Left lung (tissue), 10 donors: ENCODE measurements around the gene MGRN1. TPM values are rescaled to one million over a fixed set of nuclear protein-coding genes. Genes with fewer than 3 reads are reported as not detected.

Experiments
- ATAC-seq: fragments of 200-7000 bp; cut with Tn5 transposase; one replicate; pipeline ENCODE4 v1.9.1; 2020; ENCODE audit warnings: moderate library complexity
- DNase-seq, 4 donors: peaks; one replicate each; pipeline ENCODE4 v3.0.0-alpha.2; 2013 to 2020
- H3K27ac ChIP-seq, 2 donors: fragments of 200-600 bp; sonication (generic) in 1 of 2; one replicate each; pipeline versions ENCODE4 v1.5.0 to v1.8.0; 2020 to 2021
- H3K27me3 ChIP-seq, 2 donors: fragments of 200-600 bp; sonication (generic) in 1 of 2; one replicate each; pipeline versions ENCODE4 v1.5.0 to v1.8.0; 2020 to 2021
- H3K36me3 ChIP-seq, 2 donors: fragments of 200-600 bp; sonication (generic) in 1 of 2; one replicate each; pipeline versions ENCODE4 v1.5.0 to v1.8.0; 2020 to 2021
- H3K4me1 ChIP-seq, 2 donors: fragments of 200-600 bp; one replicate each; pipeline ENCODE4 v1.8.0; 2021
- H3K4me3 ChIP-seq, 2 donors: fragments of 200-600 bp; sonication (generic) in 1 of 2; one replicate each; pipeline versions ENCODE4 v1.5.0 to v1.8.0; 2020 to 2021; ENCODE audit warnings: mild to moderate bottlenecking in 1 of 2
- H3K9me3 ChIP-seq, 2 donors: fragments of 200-600 bp; sonication (generic) in 1 of 2; one replicate each; pipeline versions ENCODE4 v1.5.0 to v1.8.0; 2020 to 2021
- intact Hi-C, 2 donors: fragments of 100-400 bp; cut with DNase I; formaldehyde crosslinking; loops; one replicate each; pipeline versions ENCODE4 v1.11.2 to v1.14.2; 2022
- polyA plus RNA-seq, 6 donors: library from polyadenylated mRNA; unstranded; fragments of 120-200 nt; gene quantifications; one replicate each; pipeline ENCODE4 v1.2.1, GENCODE V29; 2013; ENCODE audit not compliant: insufficient read length in 6 of 6
- total RNA-seq, 2 donors: library from RNA; stranded (reverse); fragmentation: NEBNext Ultra II Directional; extraction: Animal tissue kit (Norgen Biotek cat#: 25700); gene quantifications; one replicate each; pipeline ENCODE4 v1.2.1, GENCODE V29; 2021
- TF ChIP-seq, protein P1 (sequence below), 2 donors: fragments of 200-600 bp; sonication (generic) in 1 of 2; IDR thresholded peaks; one replicate each; pipeline versions ENCODE4 v1.5.0 to v1.8.0; 2021; ENCODE audit warnings: antibody characterized with exemption in 2 of 2
- donor health status: DM: no; HTN: yes; CAD: no.
- donor health status: DM: no; HTN: no; CAD: no.

MGRN1 gene
- total and polyA plus RNA-seq, 8 donors, result 56.9 to 98.1 (median 69.4) TPM

- intact Hi-C loops, result no loop called here
- H3K27ac ChIP-seq, result no peak overlapping the region
- TF ChIP-seq, protein P1, sequence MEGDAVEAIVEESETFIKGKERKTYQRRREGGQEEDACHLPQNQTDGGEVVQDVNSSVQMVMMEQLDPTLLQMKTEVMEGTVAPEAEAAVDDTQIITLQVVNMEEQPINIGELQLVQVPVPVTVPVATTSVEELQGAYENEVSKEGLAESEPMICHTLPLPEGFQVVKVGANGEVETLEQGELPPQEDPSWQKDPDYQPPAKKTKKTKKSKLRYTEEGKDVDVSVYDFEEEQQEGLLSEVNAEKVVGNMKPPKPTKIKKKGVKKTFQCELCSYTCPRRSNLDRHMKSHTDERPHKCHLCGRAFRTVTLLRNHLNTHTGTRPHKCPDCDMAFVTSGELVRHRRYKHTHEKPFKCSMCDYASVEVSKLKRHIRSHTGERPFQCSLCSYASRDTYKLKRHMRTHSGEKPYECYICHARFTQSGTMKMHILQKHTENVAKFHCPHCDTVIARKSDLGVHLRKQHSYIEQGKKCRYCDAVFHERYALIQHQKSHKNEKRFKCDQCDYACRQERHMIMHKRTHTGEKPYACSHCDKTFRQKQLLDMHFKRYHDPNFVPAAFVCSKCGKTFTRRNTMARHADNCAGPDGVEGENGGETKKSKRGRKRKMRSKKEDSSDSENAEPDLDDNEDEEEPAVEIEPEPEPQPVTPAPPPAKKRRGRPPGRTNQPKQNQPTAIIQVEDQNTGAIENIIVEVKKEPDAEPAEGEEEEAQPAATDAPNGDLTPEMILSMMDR (IDR thresholded peaks at IDR 0.05), result no peak
- peaks cover 0 to 74% of the 10 kb centered on the region in 2 donors for H3K36me3 ChIP-seq
- H3K27me3 ChIP-seq, result no peaks in the 10 kb centered on the region
- no peak overlapping the region for H3K4me3 ChIP-seq
- no peaks in the 10 kb centered on the region for H3K9me3 ChIP-seq
- ATAC-seq (no peak), DNase-seq (peak in 1 of 4 donors; percentile 36)
- H3K4me1 ChIP-seq, result no peaks in the 10 kb centered on the region
Observed at GRCh38 chr16:4714996-4715395, 90.4 kb downstream of the MGRN1 start.

DNA sequence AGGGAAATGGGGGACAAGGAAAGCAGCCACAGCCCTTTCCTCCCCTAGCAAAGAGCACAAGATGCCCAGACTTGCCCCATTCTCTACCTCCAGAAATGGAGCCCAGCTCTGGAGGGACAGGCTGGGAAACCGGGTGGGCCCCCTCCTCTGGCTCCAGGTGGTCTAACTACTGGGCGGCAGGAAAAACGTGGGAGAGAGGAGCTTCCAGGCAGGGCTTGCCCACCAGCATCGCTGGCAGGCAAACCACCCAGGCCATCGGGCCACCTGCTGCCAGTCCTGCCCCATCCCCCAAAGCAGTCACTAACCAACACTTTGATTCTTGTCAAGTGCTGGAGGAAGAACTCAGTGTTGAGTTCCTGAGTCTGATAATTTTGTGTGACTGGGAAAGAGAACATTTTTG lies 93.8 kb downstream of the MGRN1 start:
- Histone ChIP-seq H3K4me1 (no peaks in the 10 kb centered on the region), H3K36me3 (peaks cover 0 to 65% of the 10 kb centered on the region in 2 donors), H3K27ac (no peak overlapping the region), H3K9me3 (no peaks in the 10 kb centered on the region), H3K4me3 (no peak overlapping the region), H3K27me3 (no peaks in the 10 kb centered on the region)
- DNase-seq (peak in 1 of 4 donors; percentile 58), ATAC-seq (no peak)
- TF ChIP-seq, protein P1 (IDR thresholded peaks at IDR 0.05), result no peak
- intact Hi-C loops, result no loop called here

DNA sequence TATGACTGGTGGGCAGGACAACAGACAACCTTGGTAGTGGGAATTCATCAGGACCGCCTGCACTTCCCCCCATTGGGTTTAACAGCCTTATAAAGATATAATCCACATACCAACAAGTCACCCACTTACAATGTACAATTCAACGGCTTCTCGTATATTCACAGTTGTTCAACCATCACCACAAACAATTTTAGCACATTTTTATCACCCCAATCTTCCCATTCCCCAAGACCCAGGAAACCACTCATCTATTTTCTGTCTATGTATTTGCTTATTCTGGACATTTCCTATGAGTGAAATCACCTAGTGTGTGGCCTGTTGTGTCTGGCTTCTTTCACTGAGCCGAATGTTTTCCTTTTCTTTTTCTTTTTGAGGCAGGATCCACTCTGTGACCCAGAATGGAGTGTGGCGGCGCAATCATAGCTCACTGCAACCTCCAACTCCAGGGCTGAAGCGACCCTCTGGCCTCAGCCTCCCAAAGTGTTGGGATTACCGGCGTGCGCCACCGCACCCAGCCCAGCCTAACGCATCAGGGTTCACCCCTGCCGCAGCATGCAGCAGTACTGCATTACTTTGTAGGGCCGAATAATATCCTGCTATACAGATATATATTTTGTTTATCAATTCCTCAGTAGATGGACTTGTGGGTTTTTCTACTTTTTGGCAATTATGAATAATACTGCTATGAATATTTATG lies 98.6 kb downstream of the MGRN1 start:
- peaks cover 0 to 66% of the 10 kb centered on the region in 2 donors for H3K36me3 ChIP-seq
- TF ChIP-seq, protein P1 (IDR thresholded peaks at IDR 0.05), result no peak

GRCh38 chr16:4724661-4725270 lies 100.1 kb downstream of the MGRN1 start:
- Histone ChIP-seq H3K27me3 (no peaks in the 10 kb centered on the region), H3K4me3 (no peak overlapping the region), H3K27ac (no peak overlapping the region), H3K9me3 (no peaks in the 10 kb centered on the region), H3K4me1 (no peaks in the 10 kb centered on the region), H3K36me3 (peaks cover 0 to 73% of the 10 kb centered on the region in 2 donors)
- TF ChIP-seq, protein P1 (IDR thresholded peaks at IDR 0.05), result no peak
- no peak for ATAC-seq
- no peak for DNase-seq
- intact Hi-C loops, result no loop called here

More for the DNA sequence above, 98.6 kb downstream of the MGRN1 start:
- Histone ChIP-seq H3K4me3 (no peak overlapping the region), H3K9me3 (no peaks in the 10 kb centered on the region), H3K4me1 (no peaks in the 10 kb centered on the region), H3K27ac (no peak overlapping the region), H3K27me3 (no peaks in the 10 kb centered on the region)
- intact Hi-C loops, result no loop called here
- ATAC-seq (no peak), DNase-seq (no peak)

- no peak for DNase-seq
- no peak for ATAC-seq
Observed at GRCh38 chr16:4726616-4727015, 102.0 kb downstream of the MGRN1 start.

More at GRCh38 chr16:4726616-4727015, 102.0 kb downstream of the MGRN1 start:
- Histone ChIP-seq H3K27ac (no peak overlapping the region), H3K4me3 (no peak overlapping the region), H3K27me3 (no peaks in the 10 kb centered on the region), H3K36me3 (peaks cover 0 to 80% of the 10 kb centered on the region in 2 donors), H3K9me3 (no peaks in the 10 kb centered on the region), H3K4me1 (no peaks in the 10 kb centered on the region)
- TF ChIP-seq, protein P1 (IDR thresholded peaks at IDR 0.05), result no peak
- intact Hi-C loops, result no loop called here
